ENCODE measurements around the gene RTN4RL1. TPM values are rescaled to one million over a fixed set of nuclear protein-coding genes. Genes with fewer than 3 reads are reported as not detected.
"Not testable (repeated sequence)": the region's sequence is repeated elsewhere in the genome, so short reads cannot be mapped to it uniquely, and the experiment has no call there.

The RTN4RL1 gene
- total RNA-seq, 1 donor from 2014 or later: not detected

DNA sequence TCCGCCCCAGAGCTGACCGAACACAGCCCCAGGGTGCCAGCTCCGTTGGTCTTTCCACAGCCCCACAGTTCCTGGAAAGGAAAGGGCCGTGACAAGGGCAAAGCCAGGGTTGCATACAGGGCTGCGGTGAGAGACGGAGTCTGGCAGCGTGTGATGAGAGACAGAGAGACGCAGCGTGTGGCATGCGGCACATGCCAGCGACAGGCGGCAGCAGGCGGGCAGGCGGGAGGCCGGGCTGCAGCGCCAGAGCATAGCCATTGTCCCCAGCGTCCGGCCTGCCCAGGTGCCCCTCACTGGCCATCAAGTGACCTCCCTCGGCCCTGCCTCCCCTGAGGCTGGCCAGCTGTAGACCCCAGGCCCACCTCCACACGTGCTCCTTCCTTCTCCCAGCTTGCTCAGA lies 8.6 kb downstream of the RTN4RL1 start:
- H3K27me3 ChIP-seq (ENCODE audit: control insufficient read depth, insufficient read depth, low read length): peaks cover 56% of the 10 kb centered on the region
- H3K4me3 ChIP-seq (ENCODE audit: low read depth, low read length): no peak overlapping the region
- no peaks in the 10 kb centered on the region for H3K36me3 ChIP-seq (ENCODE audit: control insufficient read depth, insufficient read depth, low read length)
- TF ChIP-seq, protein P1, sequence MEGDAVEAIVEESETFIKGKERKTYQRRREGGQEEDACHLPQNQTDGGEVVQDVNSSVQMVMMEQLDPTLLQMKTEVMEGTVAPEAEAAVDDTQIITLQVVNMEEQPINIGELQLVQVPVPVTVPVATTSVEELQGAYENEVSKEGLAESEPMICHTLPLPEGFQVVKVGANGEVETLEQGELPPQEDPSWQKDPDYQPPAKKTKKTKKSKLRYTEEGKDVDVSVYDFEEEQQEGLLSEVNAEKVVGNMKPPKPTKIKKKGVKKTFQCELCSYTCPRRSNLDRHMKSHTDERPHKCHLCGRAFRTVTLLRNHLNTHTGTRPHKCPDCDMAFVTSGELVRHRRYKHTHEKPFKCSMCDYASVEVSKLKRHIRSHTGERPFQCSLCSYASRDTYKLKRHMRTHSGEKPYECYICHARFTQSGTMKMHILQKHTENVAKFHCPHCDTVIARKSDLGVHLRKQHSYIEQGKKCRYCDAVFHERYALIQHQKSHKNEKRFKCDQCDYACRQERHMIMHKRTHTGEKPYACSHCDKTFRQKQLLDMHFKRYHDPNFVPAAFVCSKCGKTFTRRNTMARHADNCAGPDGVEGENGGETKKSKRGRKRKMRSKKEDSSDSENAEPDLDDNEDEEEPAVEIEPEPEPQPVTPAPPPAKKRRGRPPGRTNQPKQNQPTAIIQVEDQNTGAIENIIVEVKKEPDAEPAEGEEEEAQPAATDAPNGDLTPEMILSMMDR (IDR thresholded peaks at IDR 0.05; ENCODE audit: insufficient read depth, low read length, poor library complexity, severe bottlenecking): no peak
- no peak for DNase-seq (ENCODE audit: low read depth)

DNA sequence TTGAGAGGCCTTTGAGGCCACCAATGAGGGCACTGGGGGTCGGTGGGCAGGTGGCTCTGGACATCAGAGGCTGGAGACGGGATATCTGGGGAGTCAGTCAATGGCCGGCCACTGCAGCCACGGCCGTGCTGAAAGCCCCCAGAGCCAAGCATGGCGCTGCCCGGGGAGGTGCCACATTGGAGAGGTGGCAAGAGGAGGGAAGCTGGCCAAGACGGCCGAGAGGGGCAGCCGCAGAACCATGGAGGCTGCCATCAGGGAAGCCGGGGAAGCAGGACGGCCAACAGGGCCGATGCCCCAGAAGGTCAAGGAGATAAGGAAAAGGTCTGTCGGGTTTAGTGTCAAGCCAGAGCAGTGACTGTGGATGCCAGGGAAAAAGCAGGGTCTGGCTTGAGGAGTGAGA lies 9.8 kb downstream of the RTN4RL1 start:
- Histone ChIP-seq H3K27me3 (ENCODE audit: control insufficient read depth, insufficient read depth, low read length) (peaks cover 54% of the 10 kb centered on the region), H3K36me3 (ENCODE audit: control insufficient read depth, insufficient read depth, low read length) (no peaks in the 10 kb centered on the region), H3K4me3 (ENCODE audit: low read depth, low read length) (no peak overlapping the region)
- DNase-seq (ENCODE audit: low read depth): no peak
- TF ChIP-seq, protein P1 (IDR thresholded peaks at IDR 0.05; ENCODE audit: insufficient read depth, low read length, poor library complexity, severe bottlenecking): no peak

DNA sequence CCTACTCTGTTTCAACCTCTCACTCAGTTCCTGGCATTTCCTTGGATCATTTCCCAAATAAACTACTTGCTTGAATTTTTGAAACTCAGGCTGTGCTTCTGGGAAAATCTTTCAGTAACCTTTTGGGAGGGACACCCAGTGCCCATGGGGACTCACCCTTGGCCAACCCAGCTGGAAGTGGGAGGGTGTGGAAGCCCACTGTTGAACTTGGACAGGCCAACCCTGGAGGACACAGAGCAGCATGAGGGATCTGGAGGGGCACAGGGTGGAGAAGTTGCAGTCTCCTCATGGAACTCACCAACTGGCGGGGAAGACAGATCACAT lies 11.2 kb downstream of the RTN4RL1 start:
- no peak for DNase-seq (ENCODE audit: low read depth)

DNA sequence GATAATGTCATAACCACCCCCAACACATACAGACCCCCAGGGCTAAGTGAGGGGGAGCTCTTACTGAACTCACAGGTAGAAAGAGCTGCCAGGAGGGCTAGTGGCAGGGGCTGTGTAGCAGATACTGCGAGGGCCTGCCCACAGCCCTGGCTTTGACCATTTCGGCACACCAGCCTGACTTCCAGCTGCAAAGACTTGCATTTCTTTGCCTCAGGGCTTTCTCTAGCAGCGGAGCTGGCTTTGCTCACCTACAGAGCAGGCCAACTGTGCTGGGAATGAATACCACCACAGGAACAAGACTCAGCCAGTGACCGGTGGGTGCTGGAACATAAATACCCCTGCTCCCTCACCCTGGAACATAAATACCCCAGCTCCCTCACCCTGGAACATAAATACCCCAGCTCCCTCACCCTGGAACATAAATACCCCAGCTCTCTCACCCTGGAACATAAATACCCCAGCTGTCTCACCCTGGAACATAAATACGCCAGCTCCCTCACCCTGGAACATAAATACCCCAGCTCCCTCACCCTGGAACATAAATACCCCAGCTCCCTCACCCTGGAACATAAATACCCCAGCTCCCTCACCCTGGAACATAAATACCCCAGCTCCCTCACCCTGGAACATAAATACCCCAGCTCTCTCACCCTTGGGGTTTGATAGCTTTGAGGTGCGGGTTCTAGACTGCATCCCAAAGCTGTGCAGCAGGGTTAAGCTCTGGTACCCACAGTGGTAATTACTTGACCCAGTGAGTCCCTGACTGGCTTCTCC lies 11.7 kb downstream of the RTN4RL1 start:
- H3K4me3 ChIP-seq (ENCODE audit: low read depth, low read length); DNase-seq (ENCODE audit: low read depth); H3K36me3 ChIP-seq (ENCODE audit: control insufficient read depth, insufficient read depth, low read length): not testable (repeated sequence)
- peaks cover 35% of the 10 kb centered on the region for H3K27me3 ChIP-seq (ENCODE audit: control insufficient read depth, insufficient read depth, low read length)

More for the DNA sequence above, 11.2 kb downstream of the RTN4RL1 start:
- TF ChIP-seq, protein P1 (IDR thresholded peaks at IDR 0.05; ENCODE audit: insufficient read depth, low read length, poor library complexity, severe bottlenecking): no peak
- Histone ChIP-seq H3K27me3 (ENCODE audit: control insufficient read depth, insufficient read depth, low read length) (peaks cover 41% of the 10 kb centered on the region), H3K4me3 (ENCODE audit: low read depth, low read length) (no peak overlapping the region), H3K36me3 (ENCODE audit: control insufficient read depth, insufficient read depth, low read length) (no peaks in the 10 kb centered on the region)

DNA sequence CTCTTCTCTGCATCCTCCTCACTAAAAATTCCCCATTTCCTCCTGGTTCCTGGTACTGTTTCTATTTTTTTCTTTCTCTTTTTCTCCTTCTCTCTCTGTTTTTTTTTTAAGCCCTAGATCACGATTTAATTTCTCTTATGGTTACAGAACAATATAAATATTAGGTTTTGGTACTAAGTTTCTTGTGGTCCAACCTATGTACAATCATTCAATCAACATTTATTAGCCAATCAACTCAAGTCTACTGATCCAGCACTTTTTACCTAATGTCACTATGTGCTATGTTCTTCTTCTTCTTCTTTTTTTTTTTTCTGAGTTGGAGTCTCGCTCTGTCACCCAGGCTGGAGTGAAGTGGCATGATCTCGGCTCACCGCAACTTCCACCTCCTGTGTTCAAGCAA lies 12.6 kb downstream of the RTN4RL1 start:
- H3K36me3 ChIP-seq (ENCODE audit: control insufficient read depth, insufficient read depth, low read length): no peaks in the 10 kb centered on the region
- TF ChIP-seq, protein P1 (IDR thresholded peaks at IDR 0.05; ENCODE audit: insufficient read depth, low read length, poor library complexity, severe bottlenecking): no peak
- DNase-seq (ENCODE audit: low read depth): no peak
- no peak overlapping the region for H3K4me3 ChIP-seq (ENCODE audit: low read depth, low read length)
- peaks cover 27% of the 10 kb centered on the region for H3K27me3 ChIP-seq (ENCODE audit: control insufficient read depth, insufficient read depth, low read length)

DNA sequence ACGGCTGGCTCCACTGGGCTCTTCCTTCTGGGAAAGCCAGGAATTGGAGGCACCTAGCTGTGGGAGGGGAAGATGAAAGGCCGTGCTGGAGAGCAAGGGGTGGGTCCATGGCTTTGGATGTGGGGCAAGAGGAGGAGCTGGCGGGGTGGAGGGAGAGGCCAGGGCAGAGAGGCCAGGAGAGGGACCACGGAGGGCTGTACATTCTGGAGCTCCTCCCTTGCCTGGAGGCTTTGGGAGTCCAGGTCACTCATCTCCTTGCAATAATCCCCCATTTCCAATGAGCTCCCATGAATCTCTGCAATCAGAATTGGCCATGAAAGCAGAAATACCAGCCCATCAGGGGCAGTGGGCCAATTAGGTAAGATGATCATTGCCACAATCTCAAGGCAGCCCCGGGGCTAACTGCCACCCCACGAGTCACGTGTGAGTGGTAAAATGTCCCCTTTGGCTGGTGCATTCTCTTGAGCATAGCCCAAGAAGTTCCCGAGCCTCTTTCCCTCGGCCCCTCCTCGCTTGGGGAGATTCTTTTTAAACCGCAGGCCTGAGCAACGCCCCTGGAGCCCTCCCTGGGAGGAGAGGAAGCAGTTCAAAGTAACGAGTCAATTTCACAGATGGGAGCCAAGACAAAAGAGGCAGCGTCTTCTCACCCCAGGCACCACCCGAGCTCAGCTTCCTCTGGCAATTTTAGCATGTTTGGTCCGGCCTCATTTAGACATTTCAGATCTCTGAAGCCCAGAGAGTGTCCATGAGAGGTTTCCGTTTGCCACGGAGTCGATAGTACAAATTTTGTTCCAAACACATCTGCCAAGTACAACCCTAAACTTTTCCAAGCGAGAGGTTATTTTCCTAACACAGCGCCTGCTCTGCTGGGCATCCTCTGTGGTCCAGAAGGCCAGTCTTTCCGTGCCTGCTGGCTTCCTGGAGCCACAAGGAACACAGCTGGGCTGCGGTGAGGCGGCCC lies 13.4 kb downstream of the RTN4RL1 start:
- no peaks in the 10 kb centered on the region for H3K36me3 ChIP-seq (ENCODE audit: control insufficient read depth, insufficient read depth, low read length)
- H3K27me3 ChIP-seq (ENCODE audit: control insufficient read depth, insufficient read depth, low read length): peaks cover 19% of the 10 kb centered on the region
- H3K4me3 ChIP-seq (ENCODE audit: low read depth, low read length): no peak overlapping the region
- no peak for DNase-seq (ENCODE audit: low read depth)
- TF ChIP-seq, protein P1 (IDR thresholded peaks at IDR 0.05; ENCODE audit: insufficient read depth, low read length, poor library complexity, severe bottlenecking): no peak
